Stomach (tissue), 9 donors: ENCODE data around the gene R3HDM1. TPM values are rescaled to one million over a fixed set of nuclear protein-coding genes. Genes with fewer than 3 reads are reported as not detected.
"Not testable (repeated sequence)": the region's sequence is repeated elsewhere in the genome, so short reads cannot be mapped to it uniquely, and the experiment has no call there.

Experiments
- DNase-seq, 2 donors: peaks; one replicate each; pipeline versions ENCODE4 v3.0.0 to v3.0.0-alpha.2; 2013 to 2019
- H3K27ac ChIP-seq, 5 donors: fragments of 200-600 bp in 4 of 5; sonication (generic) in 4 of 5; one replicate each; pipeline ENCODE4 v1.5.1; 2013 to 2019; ENCODE audit warnings: mild to moderate bottlenecking in 1 of 5, moderate library complexity in 1 of 5
- H3K27me3 ChIP-seq, 3 donors: fragments of 200-600 bp; sonication (generic); one replicate each; pipeline ENCODE4 v1.5.1; 2017 to 2019; ENCODE audit warnings: mixed run types in 1 of 3
- H3K36me3 ChIP-seq, 4 donors: fragments of 200-600 bp; sonication (generic); 1 replicate in 3 of 4; 2 replicates in 1 of 4; pipeline ENCODE4 v1.5.1; 2016 to 2019
- H3K4me1 ChIP-seq, 4 donors: fragments of 200-600 bp; sonication (generic); one replicate each; pipeline ENCODE4 v1.5.1; 2016 to 2019
- H3K4me3 ChIP-seq, 4 donors: fragments of 200-600 bp; sonication (generic) in 3 of 4; one replicate each; pipeline ENCODE4 v1.5.1; 2016 to 2019; ENCODE audit warnings: mild to moderate bottlenecking in 1 of 4
- H3K9me3 ChIP-seq, 4 donors: fragments of 200-600 bp; sonication (generic); one replicate each; pipeline ENCODE4 v1.5.1; 2016 to 2019
- CTCF ChIP-seq, 7 experiments: fragments of 450-650 bp in 4 of 7; fragments of 200-600 bp in 3 of 7; sonication (generic) in 3 of 7; IDR thresholded peaks; one replicate each; pipeline ENCODE4 v1.5.1; 2016 to 2019; ENCODE audit warnings: antibody characterized with exemption in 7 of 7, control low read depth in 2 of 7, mild to moderate bottlenecking in 1 of 7
- EP300 ChIP-seq: sonication (generic); formaldehyde crosslinking; IDR thresholded peaks from one replicate; pipeline ENCODE4 v1.6.1; 2017; ENCODE audit warnings: antibody characterized with exemption
- POLR2A ChIP-seq, 4 donors: fragments of 450-650 bp; IDR thresholded peaks; one replicate each; pipeline ENCODE4 v1.6.1; 2016; ENCODE audit warnings: antibody characterized with exemption in 4 of 4, control low read depth in 2 of 4, mild to moderate bottlenecking in 1 of 4, moderate library complexity in 1 of 4
- POLR2AphosphoS5 ChIP-seq, 3 donors: sonication (generic); formaldehyde crosslinking; IDR thresholded peaks; one replicate each; pipeline ENCODE4 v1.6.1; 2016; ENCODE audit warnings: antibody characterized with exemption in 3 of 3
- WGBS, 5 donors: extraction: QIAGEN DNeasy Blood & Tissue Kit in 3 of 5; methylation state at CpG; one replicate each; pipeline versions ENCODE4 v1.1.5 to v1.1.7; 2013 to 2018; 5-methylcytosine and 5-hydroxymethylcytosine counted together
- intact Hi-C: fragments of 100-400 bp; cut with DNase I; formaldehyde crosslinking; loops from one replicate; pipeline ENCODE4 v1.15.1; 2023; ENCODE audit warnings: low total_unique reads
- polyA plus RNA-seq, 3 donors: library from polyadenylated mRNA; stranded (reverse); fragments of 200-250 nt; gene quantifications; one replicate each; pipeline ENCODE4 v1.2.3, GENCODE V29; 2013
- total RNA-seq, 5 donors: library from RNA; depleted of rRNA; stranded (reverse); fragments of >200 nt; gene quantifications; one replicate each; pipeline versions ENCODE4 v1.1.0 to v1.2.3, GENCODE V29; 2014 to 2016
- donor health status: healthy with polysubstance abuse.
- donor health status: Bipolar disorder and iron deficiency.
- donor health status: healthy.

The R3HDM1 gene
- total and polyA plus RNA-seq, 8 donors, result 5.7 to 34.3 (median 12.8) TPM

GRCh38 chr2:135525786-135526185, 5.5 kb upstream of the R3HDM1 start:
- DNase-seq, result no peak
- Histone ChIP-seq H3K4me3 (no peak overlapping the region), H3K9me3 (no peaks in the 10 kb centered on the region), H3K27ac (no peak overlapping the region), H3K27me3 (no peaks in the 10 kb centered on the region), H3K4me1 (peaks cover 0 to 10% (median 8%) of the 10 kb centered on the region in 4 donors), H3K36me3 (no peaks in the 10 kb centered on the region)
- 79 to 100% (median 100%) methylated on average over 1 of the region's 1 CpG for WGBS, 5 donors
- intact Hi-C loops, result no loop called here
- TF ChIP-seq POLR2A (IDR thresholded peaks at IDR 0.05), result no peak
- no peak for TF ChIP-seq POLR2AphosphoS5 (IDR thresholded peaks at IDR 0.05)
- TF ChIP-seq CTCF (IDR thresholded peaks at IDR 0.05), result no peak
- TF ChIP-seq EP300, result no peak

GRCh38 chr2:135528006-135528405, 3.3 kb upstream of the R3HDM1 start:
- Histone ChIP-seq H3K9me3 (no peaks in the 10 kb centered on the region), H3K27me3 (no peaks in the 10 kb centered on the region), H3K36me3 (no peaks in the 10 kb centered on the region), H3K27ac (no peak overlapping the region), H3K4me3 (no peak overlapping the region), H3K4me1 (peaks cover 0 to 19% (median 18%) of the 10 kb centered on the region in 4 donors)
- intact Hi-C loops, result no loop called here
- no peak for TF ChIP-seq POLR2AphosphoS5 (IDR thresholded peaks at IDR 0.05)
- TF ChIP-seq EP300, result no peak
- no peak for TF ChIP-seq CTCF (IDR thresholded peaks at IDR 0.05)
- TF ChIP-seq POLR2A (IDR thresholded peaks at IDR 0.05), result no peak
- no peak for DNase-seq
- 82 to 95% (median 90%) methylated on average over 3 of the region's 3 CpGs for WGBS, 5 donors

- intact Hi-C loops, result no loop called here
- no peak for TF ChIP-seq CTCF (IDR thresholded peaks at IDR 0.05)
- TF ChIP-seq POLR2AphosphoS5 (IDR thresholded peaks at IDR 0.05), result peak in 2 of 3 donors; percentile 3 to 36
- Histone ChIP-seq H3K4me3 (peak within 1 kb of the TSS; percentile 74 to 99 (median 90)), H3K36me3 (no peaks in the 10 kb centered on the region), H3K9me3 (no peaks in the 10 kb centered on the region), H3K27ac (peak within 1 kb of the TSS; percentile 87 to 93 (median 91)), H3K4me1 (peaks cover 0 to 33% (median 24%) of the 10 kb centered on the region in 4 donors), H3K27me3 (no peaks in the 10 kb centered on the region)
- DNase-seq, result peak; percentile 92 to 99
- WGBS, 5 donors, result 0 to 1% (median 0%) methylated on average over 46 of the region's 46 CpGs
Measured at GRCh38 chr2:135530313-135531230, 712 bp upstream of the R3HDM1 start, which contains the start of gene ZRANB3. TSS of gene ZRANB3 (minus strand) at chr2:135531218.

GRCh38 chr2:135532581-135532980, 1.3 kb downstream of the R3HDM1 start:
- peak overlapping the region in 3 of 4 donors; percentile 88 to 99 (median 93) for H3K4me3 ChIP-seq
- H3K27me3 ChIP-seq, result no peaks in the 10 kb centered on the region
- H3K9me3 ChIP-seq, result no peaks in the 10 kb centered on the region
- TF ChIP-seq POLR2A (IDR thresholded peaks at IDR 0.05) (no peak), EP300 (no peak), CTCF (IDR thresholded peaks at IDR 0.05) (no peak), POLR2AphosphoS5 (IDR thresholded peaks at IDR 0.05) (no peak)
- intact Hi-C loops, result no loop called here
- 51 to 62% (median 59%) methylated on average over 3 of the region's 3 CpGs for WGBS, 5 donors
- DNase-seq, result no peak
- H3K36me3 ChIP-seq, result no peaks in the 10 kb centered on the region
- H3K27ac ChIP-seq, result no peak overlapping the region
- peaks cover 0 to 33% (median 24%) of the 10 kb centered on the region in 4 donors for H3K4me1 ChIP-seq

GRCh38 chr2:135533545-135533944, 2.3 kb downstream of the R3HDM1 start:
- H3K27me3 ChIP-seq, H3K36me3 ChIP-seq, DNase-seq, H3K4me3 ChIP-seq, H3K27ac ChIP-seq, H3K9me3 ChIP-seq, intact Hi-C loops: not testable (repeated sequence)
- H3K4me1 ChIP-seq, result peaks cover 0 to 33% (median 24%) of the 10 kb centered on the region in 4 donors
- 95 to 99% (median 97%) methylated on average over 15 of the region's 15 CpGs for WGBS, 5 donors
